Ishikawa (cell line): ENCODE measurements around the gene FBXO31.

ENCODE experiments used
- CEBPB ChIP-seq: IDR thresholded peaks from 2 replicates; pipeline ENCODE4 v1.6.1; 2012
- CREB1 ChIP-seq: IDR thresholded peaks from 2 replicates; pipeline ENCODE4 v1.6.1; 2012; ENCODE audit warnings: low read depth
- EGR1 ChIP-seq: IDR thresholded peaks from 2 replicates; pipeline ENCODE4 v1.6.1; 2012
- EP300 ChIP-seq: IDR thresholded peaks from 2 replicates; pipeline ENCODE4 v1.6.1; 2012; ENCODE audit warnings: borderline replicate concordance
- FOXM1 ChIP-seq: IDR thresholded peaks from 2 replicates; pipeline ENCODE4 v1.6.1; 2012; ENCODE audit warnings: low read depth, borderline replicate concordance
- NFIC ChIP-seq: IDR thresholded peaks from 2 replicates; pipeline ENCODE4 v1.6.1; 2012
- RAD21 ChIP-seq: IDR thresholded peaks from 2 replicates; pipeline ENCODE4 v1.6.1; 2012; ENCODE audit warnings: low read depth
- TAF1 ChIP-seq: IDR thresholded peaks from 2 replicates; pipeline ENCODE4 v1.6.1; 2012; ENCODE audit warnings: low read depth, mild to moderate bottlenecking
- TCF12 ChIP-seq: IDR thresholded peaks from 2 replicates; pipeline ENCODE4 v1.6.1; 2012; ENCODE audit warnings: low read depth
- TEAD4 ChIP-seq: IDR thresholded peaks from 2 replicates; pipeline ENCODE4 v1.6.1; 2012
- YY1 ChIP-seq: IDR thresholded peaks from 2 replicates; pipeline ENCODE4 v1.6.1; 2012; ENCODE audit warnings: low read depth
- ZBTB7A ChIP-seq: IDR thresholded peaks from 2 replicates; pipeline ENCODE4 v1.6.1; 2012; ENCODE audit warnings: low read depth
- TF ChIP-seq, protein P1 (sequence below): IDR thresholded peaks from 2 replicates; pipeline ENCODE4 v1.6.1; 2012
- TF ChIP-seq, protein P2 (sequence below): IDR thresholded peaks from 2 replicates; pipeline ENCODE4 v1.6.1; 2012; ENCODE audit warnings: low read depth, mild to moderate bottlenecking

DNA sequence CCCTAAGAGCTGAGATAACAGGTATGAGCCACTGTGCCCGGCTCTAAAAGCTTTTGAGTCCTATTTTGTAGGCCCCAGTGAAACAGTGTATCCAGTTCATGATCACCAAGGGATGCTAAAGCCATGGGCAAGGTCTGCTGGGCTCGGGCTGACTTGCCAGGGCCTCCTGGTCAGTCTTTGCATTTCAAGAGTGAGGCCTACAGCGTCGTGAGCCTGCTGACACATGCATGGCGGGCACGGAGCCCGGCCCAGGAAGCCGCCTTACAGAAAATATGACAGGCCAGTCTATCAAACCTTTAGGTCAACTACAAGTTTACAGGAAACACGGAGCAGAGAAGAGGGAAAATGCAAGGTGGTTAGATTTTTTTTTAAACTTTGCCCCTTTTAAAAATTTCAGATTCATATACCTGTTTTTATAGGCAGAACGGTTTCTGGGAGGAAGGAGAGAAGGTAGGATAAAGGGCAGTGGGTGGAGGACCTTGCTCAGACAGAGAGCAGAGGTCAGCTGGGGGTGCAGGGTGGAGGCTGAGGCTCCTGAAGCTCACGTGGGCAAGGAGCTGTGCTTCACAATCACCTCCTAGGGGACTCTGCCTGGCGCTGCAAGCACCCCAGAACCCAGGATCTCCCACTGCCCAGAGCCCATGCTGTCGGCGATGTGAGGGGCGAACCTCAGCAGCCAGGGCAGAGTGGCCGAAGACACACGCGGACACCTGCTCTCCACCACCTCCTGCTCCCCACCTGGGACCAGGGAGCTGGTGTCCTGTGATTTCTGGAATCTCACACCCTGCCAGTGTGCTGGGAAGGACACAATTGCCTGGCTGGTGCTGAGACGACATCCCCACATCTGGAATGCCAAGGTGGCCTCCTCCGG, 87.7 kb downstream of the FBXO31 start:
- TF ChIP-seq FOXM1: no peak
- TF ChIP-seq EP300: no peak
- TF ChIP-seq, protein P1, sequence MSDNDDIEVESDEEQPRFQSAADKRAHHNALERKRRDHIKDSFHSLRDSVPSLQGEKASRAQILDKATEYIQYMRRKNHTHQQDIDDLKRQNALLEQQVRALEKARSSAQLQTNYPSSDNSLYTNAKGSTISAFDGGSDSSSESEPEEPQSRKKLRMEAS: no peak
- TF ChIP-seq CREB1: no peak
- no peak for TF ChIP-seq YY1
- no peak for TF ChIP-seq TEAD4
- no peak for TF ChIP-seq ZBTB7A
- no peak for TF ChIP-seq EGR1
- no peak for TF ChIP-seq RAD21
- no peak for TF ChIP-seq NFIC
- no peak for TF ChIP-seq TCF12
- TF ChIP-seq CEBPB: no peak
- TF ChIP-seq TAF1: no peak
- TF ChIP-seq, protein P2, sequence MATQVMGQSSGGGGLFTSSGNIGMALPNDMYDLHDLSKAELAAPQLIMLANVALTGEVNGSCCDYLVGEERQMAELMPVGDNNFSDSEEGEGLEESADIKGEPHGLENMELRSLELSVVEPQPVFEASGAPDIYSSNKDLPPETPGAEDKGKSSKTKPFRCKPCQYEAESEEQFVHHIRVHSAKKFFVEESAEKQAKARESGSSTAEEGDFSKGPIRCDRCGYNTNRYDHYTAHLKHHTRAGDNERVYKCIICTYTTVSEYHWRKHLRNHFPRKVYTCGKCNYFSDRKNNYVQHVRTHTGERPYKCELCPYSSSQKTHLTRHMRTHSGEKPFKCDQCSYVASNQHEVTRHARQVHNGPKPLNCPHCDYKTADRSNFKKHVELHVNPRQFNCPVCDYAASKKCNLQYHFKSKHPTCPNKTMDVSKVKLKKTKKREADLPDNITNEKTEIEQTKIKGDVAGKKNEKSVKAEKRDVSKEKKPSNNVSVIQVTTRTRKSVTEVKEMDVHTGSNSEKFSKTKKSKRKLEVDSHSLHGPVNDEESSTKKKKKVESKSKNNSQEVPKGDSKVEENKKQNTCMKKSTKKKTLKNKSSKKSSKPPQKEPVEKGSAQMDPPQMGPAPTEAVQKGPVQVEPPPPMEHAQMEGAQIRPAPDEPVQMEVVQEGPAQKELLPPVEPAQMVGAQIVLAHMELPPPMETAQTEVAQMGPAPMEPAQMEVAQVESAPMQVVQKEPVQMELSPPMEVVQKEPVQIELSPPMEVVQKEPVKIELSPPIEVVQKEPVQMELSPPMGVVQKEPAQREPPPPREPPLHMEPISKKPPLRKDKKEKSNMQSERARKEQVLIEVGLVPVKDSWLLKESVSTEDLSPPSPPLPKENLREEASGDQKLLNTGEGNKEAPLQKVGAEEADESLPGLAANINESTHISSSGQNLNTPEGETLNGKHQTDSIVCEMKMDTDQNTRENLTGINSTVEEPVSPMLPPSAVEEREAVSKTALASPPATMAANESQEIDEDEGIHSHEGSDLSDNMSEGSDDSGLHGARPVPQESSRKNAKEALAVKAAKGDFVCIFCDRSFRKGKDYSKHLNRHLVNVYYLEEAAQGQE: no peak
